ENCODE results near the gene EPHA2. TPM values are rescaled to one million over a fixed set of nuclear protein-coding genes. Genes with fewer than 3 reads are reported as not detected.
A peak's percentile ranks its signal among the peaks of the same experiment; 100 is the strongest.

The EPHA2 gene
- total and polyA plus RNA-seq, 2 experiments from 2014 or later, result 7.5 to 51.2 TPM

GRCh38 chr1:16111771-16112595 is 43.9 kb downstream of the EPHA2 start:
- peaks cover 18% of the 10 kb centered on the region for H3K27me3 Mint-ChIP-seq (ENCODE audit: insufficient read depth, low read depth, poor library complexity)
- H3K36me3 Mint-ChIP-seq (ENCODE audit: low read depth), result peaks cover 11% of the 10 kb centered on the region
- no peaks in the 10 kb centered on the region for H4K20me1 ChIP-seq (replicated peaks; ENCODE audit: insufficient read depth)
- H3K27ac ChIP-seq (ENCODE audit: low read depth), result no peak overlapping the region
- H3K4me2 ChIP-seq, result peak overlapping the region; percentile 26; the same call in 1 of the 2 replicates
- H2AFZ ChIP-seq, result no peak overlapping the region
- H3F3A ChIP-seq (replicated peaks; ENCODE audit: low read depth), result 0 out of 2 replicates have a peak, but pooled peaks cover 3% of the 10 kb centered on the region
- DNase-seq (ENCODE audit: low spot score) (no peak), ATAC-seq (no peak)
- H3K9me3 Mint-ChIP-seq, result peaks cover 24% of the 10 kb centered on the region
- H3K4me1 Mint-ChIP-seq, result peaks cover 30% of the 10 kb centered on the region
- no peaks in the 10 kb centered on the region for H3K9me2 ChIP-seq (ENCODE audit: insufficient read depth)
- no peak overlapping the region for H3K4me3 Mint-ChIP-seq
- no peaks in the 10 kb centered on the region for H3K36me3 ChIP-seq (ENCODE audit: insufficient read depth)
- H3K79me2 ChIP-seq (replicated peaks; ENCODE audit: insufficient read depth), result no peaks in the 10 kb centered on the region
- peaks cover 32% of the 10 kb centered on the region for H3K4me1 ChIP-seq (ENCODE audit: insufficient read depth)
- TF ChIP-seq CREB1 (CRISPR knock-in tag; IDR thresholded peaks at IDR 0.05; ENCODE audit: low read depth), result no peak
- no peak for TF ChIP-seq ZNF462 (CRISPR knock-in tag; IDR thresholded peaks at IDR 0.05)
- TF ChIP-seq CTCF (conservative IDR thresholded peaks at IDR 0.05; ENCODE audit: low read depth in 2 of 2), result no peak
- no peak for TF ChIP-seq NANOG (IDR thresholded peaks at IDR 0.05; ENCODE audit: borderline replicate concordance)
- no peak for TF ChIP-seq ETS1 (IDR thresholded peaks at IDR 0.05)
- TF ChIP-seq ZNF114 (CRISPR knock-in tag; IDR thresholded peaks at IDR 0.05), result no peak
- no peak for TF ChIP-seq EZH2phosphoT487 (IDR thresholded peaks at IDR 0.05; ENCODE audit: unreplicated experiment)
- no peaks in the 10 kb centered on the region for H3K27me3 ChIP-seq (ENCODE audit: insufficient read depth)
- H3K27ac Mint-ChIP-seq, result no peak overlapping the region
- H3K4me3 ChIP-seq, result no peak overlapping the region

Measured in GM23338 (cell line).